H54 (cell line): ENCODE data around the gene ADAM11.
A peak's percentile ranks its signal among the peaks of the same experiment; 100 is the strongest.

Experiments used
- DNase-seq: peaks from one replicate; pipeline ENCODE4 v3.0.0; 2011; ENCODE audit warnings: low spot score, mixed read lengths; ENCODE audit not compliant: insufficient read length
- FAIRE-seq: peaks from 3 replicates; lab custom pipeline; 2011; peaks lifted over from hg19 to GRCh38; lab: Jason Lieb, UNC
- POLR2A ChIP-seq: IDR thresholded peaks from 2 replicates; pipeline ENCODE4 v1.6.1; 2011; ENCODE audit warnings: low read depth, mild to moderate bottlenecking, low read length

The ADAM11 gene

GRCh38 chr17:44775136-44775837, 16.5 kb downstream of the ADAM11 start:
- TF ChIP-seq POLR2A: peak; percentile 22; the same call in 1 of the 2 replicates
- peak; percentile 99 for DNase-seq
- peak; percentile 23 for FAIRE-seq

- no peak for DNase-seq
- no peak for FAIRE-seq
- TF ChIP-seq POLR2A: no peak
These were observed 17.2 kb downstream of the ADAM11 start for GRCh38 chr17:44775838-44776621.

GRCh38 chr17:44776628-44777393, 18.0 kb downstream of the ADAM11 start:
- DNase-seq (no peak), FAIRE-seq (no peak)
- no peak for TF ChIP-seq POLR2A

GRCh38 chr17:44777394-44778348, 18.9 kb downstream of the ADAM11 start:
- no peak for DNase-seq
- no peak for TF ChIP-seq POLR2A
- no peak for FAIRE-seq

- TF ChIP-seq POLR2A: no peak
- no peak for DNase-seq
- FAIRE-seq: no peak
These were observed 19.9 kb downstream of the ADAM11 start for GRCh38 chr17:44778656-44779210.

GRCh38 chr17:44779211-44780025, 20.6 kb downstream of the ADAM11 start:
- FAIRE-seq: no peak
- peak; percentile 95 for DNase-seq
- no peak for TF ChIP-seq POLR2A

- no peak for FAIRE-seq
These were observed 21.4 kb downstream of the ADAM11 start for GRCh38 chr17:44780161-44780560.

GRCh38 chr17:44780845-44781480, 22.2 kb downstream of the ADAM11 start:
- DNase-seq: no peak
- FAIRE-seq: no peak
- TF ChIP-seq POLR2A: no peak

More at GRCh38 chr17:44780161-44780560, 21.4 kb downstream of the ADAM11 start:
- no peak for DNase-seq
- no peak for TF ChIP-seq POLR2A

- DNase-seq: no peak
These were observed 22.9 kb downstream of the ADAM11 start for GRCh38 chr17:44781551-44782325.

GRCh38 chr17:44782326-44782850, 23.6 kb downstream of the ADAM11 start:
- DNase-seq (no peak), FAIRE-seq (no peak)
- TF ChIP-seq POLR2A: no peak

More at GRCh38 chr17:44781551-44782325, 22.9 kb downstream of the ADAM11 start:
- no peak for FAIRE-seq
- no peak for TF ChIP-seq POLR2A
